ENCODE measurements around the gene FAM170B.

DNA sequence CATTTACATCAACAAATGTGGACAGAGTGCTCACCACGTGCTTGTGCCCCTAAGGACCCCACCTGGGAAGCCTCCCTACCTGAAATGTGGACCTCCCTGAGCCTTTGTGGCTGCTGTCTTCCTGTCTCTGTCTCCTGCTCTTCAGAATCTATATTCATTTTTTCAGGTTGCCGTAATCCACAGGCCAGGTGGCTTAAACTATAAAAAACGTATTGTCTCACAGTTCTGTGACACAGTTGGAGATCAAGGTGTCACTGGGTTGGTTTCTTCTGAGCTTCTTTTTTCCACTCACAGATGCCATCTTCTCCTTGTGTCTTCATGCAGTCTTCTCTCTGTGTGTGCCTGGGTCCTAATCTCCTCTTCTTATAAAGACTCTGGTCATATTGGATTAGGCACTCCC lies 12.9 kb downstream of the FAM170B start:
- TF ChIP-seq POLR2A (IDR thresholded peaks at IDR 0.05; ENCODE audit: low read depth, low read length) (no peak), POLR2AphosphoS5 (IDR thresholded peaks at IDR 0.05; ENCODE audit: low read depth, low read length) (no peak)

Measured in GM12892 (cell line).